HG03354 (cell line): Measurements from ENCODE around the gene SRPK1.

Experiments used
- ATAC-seq: cut with Tn5 transposase; IDR thresholded peaks from one replicate; pipeline ENCODE4 v1.9.1; 2021; ENCODE audit warnings: mild to moderate bottlenecking; ENCODE audit not compliant: unreplicated experiment, poor library complexity, severe bottlenecking

SRPK1 gene

GRCh38 chr6:35905841-35906498, 14.9 kb downstream of the SRPK1 start:
- no peak for ATAC-seq

DNA sequence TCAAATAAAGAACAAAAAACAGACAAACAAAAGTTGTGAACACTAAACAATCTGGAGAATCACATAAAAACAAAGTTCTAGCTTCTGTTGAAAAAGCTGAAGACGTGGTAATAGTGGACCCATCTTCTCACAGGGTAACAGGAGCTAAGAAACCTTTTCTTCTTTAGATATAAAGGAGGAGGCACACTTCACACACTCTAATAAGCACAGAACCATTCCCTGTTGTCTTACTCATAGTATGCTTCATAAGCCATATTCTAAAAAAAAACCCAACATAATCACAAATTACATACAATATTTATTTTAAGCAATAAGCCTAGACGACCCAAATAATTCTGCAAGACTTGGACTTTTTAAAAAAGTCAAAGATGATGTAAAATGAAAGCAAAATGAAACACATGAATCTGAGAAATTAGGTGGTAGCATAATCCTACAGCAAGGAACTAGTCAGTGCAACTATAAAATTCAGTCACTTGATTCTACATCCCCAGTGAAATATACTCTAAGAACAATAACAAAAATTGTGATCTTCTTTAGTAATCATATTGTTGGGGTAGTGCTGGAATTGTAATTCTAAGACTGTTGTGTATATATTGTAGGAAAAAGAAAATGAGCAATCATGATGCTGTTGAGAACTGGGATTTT, 15.6 kb downstream of the SRPK1 start:
- ATAC-seq = no peak

DNA sequence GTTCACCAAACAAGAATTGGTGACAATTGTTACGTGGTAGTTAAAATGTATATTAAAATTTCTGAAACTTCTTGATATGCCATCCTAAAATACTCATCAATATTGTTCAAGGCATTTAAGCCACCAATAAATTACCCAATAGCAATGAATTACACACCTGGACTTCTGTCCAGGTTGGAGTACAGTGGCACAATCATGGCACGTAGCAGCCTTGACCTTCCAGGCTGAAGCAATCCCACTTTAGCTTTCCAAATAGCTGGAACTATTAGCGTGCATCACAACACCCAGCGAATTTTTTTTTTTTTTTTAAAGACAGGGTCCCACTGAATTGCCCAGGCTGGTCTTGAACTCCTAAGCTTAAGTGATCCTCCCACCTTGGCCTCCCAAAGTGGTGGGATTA, 17.2 kb downstream of the SRPK1 start:
- no peak for ATAC-seq

- ATAC-seq = no peak
These were observed 20.4 kb downstream of the SRPK1 start for GRCh38 chr6:35900448-35900847.

- ATAC-seq = no peak
These were observed 22.9 kb downstream of the SRPK1 start for GRCh38 chr6:35898003-35898402.

- ATAC-seq = no peak
These were observed 23.4 kb downstream of the SRPK1 start for GRCh38 chr6:35897486-35897885.

GRCh38 chr6:35897036-35897435, 23.9 kb downstream of the SRPK1 start:
- ATAC-seq = no peak

DNA sequence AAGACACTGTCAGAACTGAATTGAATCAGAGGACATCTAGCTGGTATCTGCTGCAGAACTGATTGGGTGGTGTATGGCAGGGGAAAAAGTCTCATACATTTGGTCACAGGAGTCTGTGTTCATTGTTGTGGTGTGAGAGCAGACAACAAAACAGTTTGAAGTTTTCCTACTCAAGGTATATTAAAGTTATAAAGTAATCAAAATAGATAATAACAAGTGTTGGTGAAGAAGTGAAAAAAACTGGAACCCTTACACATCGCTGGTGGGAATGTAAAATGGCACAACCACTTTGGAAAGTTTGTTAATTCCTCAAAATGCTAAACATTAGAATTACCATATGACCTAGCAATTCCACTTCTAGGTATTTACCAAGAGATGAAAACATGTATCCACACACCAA, 24.7 kb downstream of the SRPK1 start:
- ATAC-seq = no peak

DNA sequence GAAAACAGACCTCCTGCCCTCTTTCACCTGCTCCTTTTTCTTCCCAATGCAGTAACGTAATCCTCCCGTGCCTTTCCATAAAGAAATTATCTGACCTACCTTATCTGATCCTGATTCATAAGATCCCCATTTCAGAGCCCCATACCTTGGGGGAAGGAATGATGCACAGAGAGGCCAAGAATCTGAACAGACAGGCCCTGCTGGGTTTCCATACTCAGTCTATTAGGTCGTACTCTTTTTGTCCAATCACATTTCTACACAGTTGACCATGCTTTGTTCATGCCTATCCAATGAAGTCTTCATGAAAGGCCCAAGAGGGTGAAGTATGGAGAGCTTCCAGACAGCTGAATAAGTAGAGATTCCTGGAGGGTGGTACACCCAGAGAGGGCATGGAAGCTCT, 25.3 kb downstream of the SRPK1 start:
- ATAC-seq = no peak

DNA sequence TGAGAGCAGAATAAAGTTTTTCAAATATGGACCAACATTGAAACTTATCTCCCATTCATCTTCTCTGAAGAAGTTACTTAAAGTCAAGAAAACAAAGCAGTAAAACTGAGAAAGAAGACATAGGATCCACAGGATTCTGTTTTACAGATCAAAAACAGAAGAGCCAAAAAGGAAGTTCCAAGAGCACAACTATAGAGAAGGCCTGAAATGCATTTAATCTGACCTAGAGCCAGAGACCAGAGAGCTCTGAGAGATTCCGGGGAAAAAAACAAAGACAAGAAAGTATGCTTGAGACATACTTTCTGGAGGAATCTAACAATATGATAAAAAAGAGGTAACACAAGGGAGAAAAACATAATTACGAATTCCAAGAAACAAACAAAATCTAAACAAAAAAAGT, 26.1 kb downstream of the SRPK1 start:
- ATAC-seq = no peak

GRCh38 chr6:35893246-35893645, 27.7 kb downstream of the SRPK1 start:
- ATAC-seq = no peak

- ATAC-seq = no peak
These were observed 28.4 kb downstream of the SRPK1 start for GRCh38 chr6:35892482-35892881.

DNA sequence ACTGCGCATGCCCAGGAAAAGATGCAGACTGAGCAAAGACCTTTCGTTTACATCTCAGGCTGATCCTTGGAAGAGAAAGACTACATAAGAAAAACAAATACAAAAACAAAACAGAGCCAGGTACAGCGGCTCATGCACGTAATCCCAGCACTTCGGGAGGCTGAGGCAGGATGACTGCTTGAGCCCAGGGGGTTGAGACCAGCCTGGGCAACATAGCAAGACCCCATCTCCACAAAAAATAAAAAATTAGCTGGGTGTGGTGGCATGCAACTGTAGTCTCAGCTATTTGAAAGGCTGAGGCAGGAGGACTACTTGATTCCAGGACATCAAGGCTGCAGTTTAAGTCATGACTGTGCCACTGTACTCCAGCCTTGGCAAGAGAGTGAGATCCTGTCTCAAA, 41.7 kb downstream of the SRPK1 start:
- no peak for ATAC-seq

DNA sequence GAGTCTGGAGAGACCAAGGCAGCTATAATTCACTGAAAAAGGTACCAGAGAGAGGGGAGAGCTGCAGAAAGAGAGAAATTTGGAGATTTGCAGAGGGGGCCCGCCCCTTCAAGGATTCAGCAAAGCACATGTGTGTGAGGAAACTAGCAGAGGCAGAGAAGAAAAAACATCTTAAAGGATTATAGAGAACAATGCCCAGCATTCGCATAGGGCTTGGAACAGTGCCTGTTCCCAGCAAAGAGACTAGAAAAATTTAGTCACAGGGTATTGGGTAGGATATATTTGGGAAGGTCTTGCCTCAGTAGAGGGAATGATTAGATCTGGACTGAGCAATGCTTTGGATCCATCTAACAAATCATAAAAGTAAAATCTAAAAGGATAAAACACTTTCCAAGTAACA, 44.0 kb downstream of the SRPK1 start:
- ATAC-seq = no peak

GRCh38 chr6:35874730-35875129, 46.2 kb downstream of the SRPK1 start:
- no peak for ATAC-seq

DNA sequence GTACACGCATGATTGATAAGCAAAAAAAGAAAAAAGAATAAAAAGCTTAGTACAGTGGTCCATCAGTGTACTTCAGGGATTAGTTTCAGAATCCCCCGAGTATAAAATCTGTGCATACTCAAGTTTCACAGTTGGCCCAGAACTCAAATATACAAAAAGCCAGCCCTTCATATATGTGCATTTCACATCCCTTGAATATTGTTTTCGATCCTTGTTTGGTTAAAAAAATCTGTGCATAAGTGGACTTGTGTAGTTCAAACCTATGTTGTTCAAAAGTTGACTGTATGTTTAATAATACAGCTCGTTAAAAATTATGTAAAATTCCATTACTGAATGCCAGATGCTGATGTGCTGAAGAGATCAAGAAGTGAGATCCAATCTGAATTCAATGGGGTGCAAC, 61.5 kb downstream of the SRPK1 start:
- ATAC-seq = no peak

DNA sequence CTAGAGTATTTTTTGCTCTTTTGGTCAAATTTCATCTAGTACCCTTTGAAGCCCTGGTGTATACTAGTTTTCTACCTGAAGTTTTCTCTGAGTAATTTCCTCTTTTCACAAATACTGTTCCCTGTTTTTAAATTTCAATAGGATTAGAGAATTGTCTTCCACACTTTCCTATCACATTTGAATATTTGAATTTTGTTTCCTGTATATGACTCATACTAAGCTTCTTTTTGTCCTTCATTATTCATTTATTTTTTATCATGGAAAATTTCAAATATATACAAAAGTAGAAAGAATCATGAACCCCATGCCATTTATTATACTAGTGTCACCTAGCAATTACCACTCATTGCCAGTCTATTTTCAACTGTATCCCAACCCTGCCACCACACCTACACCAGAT, 63.0 kb downstream of the SRPK1 start:
- ATAC-seq = no peak

DNA sequence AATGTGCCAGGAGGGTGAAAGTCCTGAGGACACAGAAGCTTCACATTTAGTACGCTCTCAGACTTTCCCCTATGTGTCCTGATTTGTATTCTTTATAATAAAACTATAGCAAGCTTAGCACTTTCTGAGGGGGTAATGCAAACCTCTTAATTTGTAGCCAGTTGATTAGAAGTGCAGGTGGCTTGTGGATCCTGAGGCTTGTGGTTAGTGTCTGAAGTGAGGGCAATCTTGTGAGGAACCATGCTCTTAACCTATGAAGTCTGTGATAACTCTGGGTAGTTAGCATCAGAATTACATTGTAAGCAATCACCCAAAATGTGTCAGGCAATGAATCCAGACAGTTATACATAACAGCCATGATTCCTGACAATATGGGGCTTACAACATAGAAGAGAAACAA, 64.6 kb downstream of the SRPK1 start:
- no peak for ATAC-seq

GRCh38 chr6:35852994-35853393, 67.9 kb downstream of the SRPK1 start:
- no peak for ATAC-seq

DNA sequence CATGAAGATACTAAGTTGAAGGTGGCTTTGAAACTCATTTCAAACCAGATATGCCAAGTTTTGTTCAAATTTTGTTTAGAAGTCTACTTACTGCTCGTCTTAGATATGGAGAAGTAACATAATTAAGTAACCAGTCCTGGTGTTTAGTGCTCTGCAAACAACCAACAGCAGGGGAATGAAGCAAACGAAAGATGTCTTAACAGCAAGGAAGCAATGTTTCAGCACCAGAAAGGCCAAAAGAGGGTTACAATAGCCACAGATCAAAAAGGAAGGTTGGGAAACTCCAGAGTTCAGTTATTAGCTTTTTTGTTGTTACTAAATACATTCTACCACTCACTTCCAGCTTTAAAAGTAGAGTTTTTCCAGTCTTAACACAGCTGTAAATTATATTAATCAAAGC, 70.7 kb downstream of the SRPK1 start:
- ATAC-seq = no peak

GRCh38 chr6:35844290-35844689, 76.6 kb downstream of the SRPK1 start:
- ATAC-seq = no peak

- no peak for ATAC-seq
These were observed 78.5 kb downstream of the SRPK1 start for GRCh38 chr6:35842381-35842780.
